Measurements from ENCODE around the gene PMF1. TPM values are rescaled to one million over a fixed set of nuclear protein-coding genes. Genes with fewer than 3 reads are reported as not detected.

PMF1 gene
- total and polyA plus RNA-seq, 4 donors: 24.7 to 63.5 (median 36.9) TPM

DNA sequence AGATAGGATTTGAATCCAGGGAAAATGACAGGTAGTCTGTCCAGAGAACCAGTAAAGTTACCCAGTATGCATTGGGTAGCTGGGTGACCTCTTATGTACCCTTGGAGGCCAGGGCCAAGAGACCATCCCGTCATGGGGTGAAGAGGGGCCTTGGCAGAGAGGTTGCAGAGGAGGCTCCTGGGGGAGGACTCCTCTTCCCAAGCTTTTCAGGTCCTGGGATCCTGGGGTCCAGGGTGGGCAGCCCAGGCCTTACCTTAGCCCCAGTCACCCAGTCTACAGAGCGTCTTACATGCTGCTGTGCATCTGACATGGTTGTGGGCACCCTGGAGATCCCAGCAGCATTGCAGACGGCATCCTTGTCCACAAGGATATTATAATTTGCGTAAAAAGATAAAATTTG, 14.0 kb downstream of the PMF1 start:
- no peak overlapping the region for H3K27ac ChIP-seq (ENCODE audit: low read depth in 1 of 2, low read length in 2 of 2)

DNA sequence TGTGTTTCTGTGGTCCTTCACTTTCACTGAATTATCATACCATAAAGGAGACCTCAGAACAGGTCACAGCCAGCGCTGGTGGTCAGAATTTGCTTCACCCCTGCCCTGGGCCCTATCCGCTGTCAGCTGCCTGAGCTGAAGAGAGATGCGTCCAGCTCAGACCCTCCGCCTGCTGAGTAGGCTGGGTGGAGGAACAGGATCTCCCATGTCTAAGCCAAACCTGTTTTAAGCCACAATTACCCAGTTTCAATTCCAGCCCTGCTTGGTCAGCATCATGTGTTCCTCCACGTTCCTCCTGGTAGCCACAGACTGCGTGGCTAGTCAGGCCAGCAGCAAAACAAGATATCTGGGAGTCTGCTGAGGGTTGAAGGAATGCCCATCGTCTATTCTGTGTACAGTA, 15.7 kb downstream of the PMF1 start:
- WGBS: 90% methylated on average over 7 of the region's 7 CpGs
- Histone ChIP-seq H3K27ac (ENCODE audit: low read depth in 1 of 2, low read length in 2 of 2) (no peak overlapping the region), H3K9me3 (ENCODE audit: control insufficient read depth in 4 of 4, low read length in 3 of 4) (no peaks in the 10 kb centered on the region), H3K36me3 (ENCODE audit: control insufficient read depth in 4 of 4, insufficient read depth in 3 of 4, low read depth in 1 of 4, low read length in 3 of 4) (peaks cover 0 to 21% (median 12%) of the 10 kb centered on the region in 4 donors), H3K4me1 (ENCODE audit: control insufficient read depth in 4 of 4, insufficient read depth in 4 of 4, low read length in 3 of 4) (peaks cover 0 to 5% (median 2%) of the 10 kb centered on the region in 4 donors), H3K4me3 (ENCODE audit: low read depth in 1 of 3, low read length in 3 of 3) (no peak overlapping the region), H3K9ac (ENCODE audit: low read depth in 1 of 2, low read length in 2 of 2) (no peak overlapping the region), H3K27me3 (ENCODE audit: control insufficient read depth in 4 of 4, insufficient read depth in 4 of 4, low read length in 3 of 4) (no peaks in the 10 kb centered on the region)
- no peak for DNase-seq (ENCODE audit: low spot score)
- TF ChIP-seq, protein P1, sequence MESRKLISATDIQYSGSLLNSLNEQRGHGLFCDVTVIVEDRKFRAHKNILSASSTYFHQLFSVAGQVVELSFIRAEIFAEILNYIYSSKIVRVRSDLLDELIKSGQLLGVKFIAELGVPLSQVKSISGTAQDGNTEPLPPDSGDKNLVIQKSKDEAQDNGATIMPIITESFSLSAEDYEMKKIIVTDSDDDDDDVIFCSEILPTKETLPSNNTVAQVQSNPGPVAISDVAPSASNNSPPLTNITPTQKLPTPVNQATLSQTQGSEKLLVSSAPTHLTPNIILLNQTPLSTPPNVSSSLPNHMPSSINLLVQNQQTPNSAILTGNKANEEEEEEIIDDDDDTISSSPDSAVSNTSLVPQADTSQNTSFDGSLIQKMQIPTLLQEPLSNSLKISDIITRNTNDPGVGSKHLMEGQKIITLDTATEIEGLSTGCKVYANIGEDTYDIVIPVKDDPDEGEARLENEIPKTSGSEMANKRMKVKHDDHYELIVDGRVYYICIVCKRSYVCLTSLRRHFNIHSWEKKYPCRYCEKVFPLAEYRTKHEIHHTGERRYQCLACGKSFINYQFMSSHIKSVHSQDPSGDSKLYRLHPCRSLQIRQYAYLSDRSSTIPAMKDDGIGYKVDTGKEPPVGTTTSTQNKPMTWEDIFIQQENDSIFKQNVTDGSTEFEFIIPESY (IDR thresholded peaks at IDR 0.05): no peak
- TF ChIP-seq RAD21 (IDR thresholded peaks at IDR 0.05) (no peak), TAF1 (conservative IDR thresholded peaks at IDR 0.05) (no peak), REST (IDR thresholded peaks at IDR 0.05) (no peak), HNF4G (IDR thresholded peaks at IDR 0.05) (no peak), JUND (IDR thresholded peaks at IDR 0.05) (no peak), EGR1 (IDR thresholded peaks at IDR 0.05; ENCODE audit: low read depth in 2 of 2) (no peak), FOXA1 (IDR thresholded peaks at IDR 0.05) (no peak), HNF4A (conservative IDR thresholded peaks at IDR 0.05) (no peak)

More for the DNA sequence above, 14.0 kb downstream of the PMF1 start:
- TF ChIP-seq, protein P2, sequence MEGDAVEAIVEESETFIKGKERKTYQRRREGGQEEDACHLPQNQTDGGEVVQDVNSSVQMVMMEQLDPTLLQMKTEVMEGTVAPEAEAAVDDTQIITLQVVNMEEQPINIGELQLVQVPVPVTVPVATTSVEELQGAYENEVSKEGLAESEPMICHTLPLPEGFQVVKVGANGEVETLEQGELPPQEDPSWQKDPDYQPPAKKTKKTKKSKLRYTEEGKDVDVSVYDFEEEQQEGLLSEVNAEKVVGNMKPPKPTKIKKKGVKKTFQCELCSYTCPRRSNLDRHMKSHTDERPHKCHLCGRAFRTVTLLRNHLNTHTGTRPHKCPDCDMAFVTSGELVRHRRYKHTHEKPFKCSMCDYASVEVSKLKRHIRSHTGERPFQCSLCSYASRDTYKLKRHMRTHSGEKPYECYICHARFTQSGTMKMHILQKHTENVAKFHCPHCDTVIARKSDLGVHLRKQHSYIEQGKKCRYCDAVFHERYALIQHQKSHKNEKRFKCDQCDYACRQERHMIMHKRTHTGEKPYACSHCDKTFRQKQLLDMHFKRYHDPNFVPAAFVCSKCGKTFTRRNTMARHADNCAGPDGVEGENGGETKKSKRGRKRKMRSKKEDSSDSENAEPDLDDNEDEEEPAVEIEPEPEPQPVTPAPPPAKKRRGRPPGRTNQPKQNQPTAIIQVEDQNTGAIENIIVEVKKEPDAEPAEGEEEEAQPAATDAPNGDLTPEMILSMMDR (IDR thresholded peaks at IDR 0.05; ENCODE audit: low read depth, low read length, missing input control): no peak
- TF ChIP-seq FOXA1 (IDR thresholded peaks at IDR 0.05) (no peak), YY1 (IDR thresholded peaks at IDR 0.05) (no peak), SP1 (IDR thresholded peaks at IDR 0.05) (no peak), REST (IDR thresholded peaks at IDR 0.05) (no peak), FOXA2 (IDR thresholded peaks at IDR 0.05) (no peak), HNF4A (conservative IDR thresholded peaks at IDR 0.05) (no peak), JUND (IDR thresholded peaks at IDR 0.05) (no peak), TAF1 (conservative IDR thresholded peaks at IDR 0.05) (no peak), NR2F2 (IDR thresholded peaks at IDR 0.05) (no peak), GABPA (IDR thresholded peaks at IDR 0.05 in 1 of 2, conservative IDR thresholded peaks at IDR 0.05 in 1 of 2) (no peak)
- DNase-seq (ENCODE audit: low spot score): no peak
- Histone ChIP-seq H3K9ac (ENCODE audit: low read depth in 1 of 2, low read length in 2 of 2) (no peak overlapping the region), H3K9me3 (ENCODE audit: control insufficient read depth in 4 of 4, low read length in 3 of 4) (no peaks in the 10 kb centered on the region), H3K4me3 (ENCODE audit: low read depth in 1 of 3, low read length in 3 of 3) (no peak overlapping the region), H3K36me3 (ENCODE audit: control insufficient read depth in 4 of 4, insufficient read depth in 3 of 4, low read depth in 1 of 4, low read length in 3 of 4) (peaks cover 0 to 31% (median 18%) of the 10 kb centered on the region in 4 donors), H3K4me1 (ENCODE audit: control insufficient read depth in 4 of 4, insufficient read depth in 4 of 4, low read length in 3 of 4) (peaks cover 0 to 10% (median 2%) of the 10 kb centered on the region in 4 donors), H3K27me3 (ENCODE audit: control insufficient read depth in 4 of 4, insufficient read depth in 4 of 4, low read length in 3 of 4) (no peaks in the 10 kb centered on the region)
- WGBS: 88% methylated on average over 4 of the region's 4 CpGs

Measured in liver (tissue), 9 donors.